HG03378 (cell line): ENCODE measurements around the gene DUSP9.

ENCODE experiments used
- ATAC-seq: cut with Tn5 transposase; IDR thresholded peaks from one replicate; pipeline ENCODE4 v1.9.1; 2021; ENCODE audit warnings: mild to moderate bottlenecking, moderate library complexity; ENCODE audit not compliant: unreplicated experiment

The DUSP9 gene

GRCh38 chrX:153635788-153636668 is 11.0 kb upstream of the DUSP9 start:
- no peak for ATAC-seq

GRCh38 chrX:153636716-153637115 is 10.3 kb upstream of the DUSP9 start:
- ATAC-seq, result no peak

GRCh38 chrX:153637121-153638040 is 9.6 kb upstream of the DUSP9 start:
- ATAC-seq, result no peak

- no peak for ATAC-seq
Measured at GRCh38 chrX:153638041-153638371, 9.0 kb upstream of the DUSP9 start.

DNA sequence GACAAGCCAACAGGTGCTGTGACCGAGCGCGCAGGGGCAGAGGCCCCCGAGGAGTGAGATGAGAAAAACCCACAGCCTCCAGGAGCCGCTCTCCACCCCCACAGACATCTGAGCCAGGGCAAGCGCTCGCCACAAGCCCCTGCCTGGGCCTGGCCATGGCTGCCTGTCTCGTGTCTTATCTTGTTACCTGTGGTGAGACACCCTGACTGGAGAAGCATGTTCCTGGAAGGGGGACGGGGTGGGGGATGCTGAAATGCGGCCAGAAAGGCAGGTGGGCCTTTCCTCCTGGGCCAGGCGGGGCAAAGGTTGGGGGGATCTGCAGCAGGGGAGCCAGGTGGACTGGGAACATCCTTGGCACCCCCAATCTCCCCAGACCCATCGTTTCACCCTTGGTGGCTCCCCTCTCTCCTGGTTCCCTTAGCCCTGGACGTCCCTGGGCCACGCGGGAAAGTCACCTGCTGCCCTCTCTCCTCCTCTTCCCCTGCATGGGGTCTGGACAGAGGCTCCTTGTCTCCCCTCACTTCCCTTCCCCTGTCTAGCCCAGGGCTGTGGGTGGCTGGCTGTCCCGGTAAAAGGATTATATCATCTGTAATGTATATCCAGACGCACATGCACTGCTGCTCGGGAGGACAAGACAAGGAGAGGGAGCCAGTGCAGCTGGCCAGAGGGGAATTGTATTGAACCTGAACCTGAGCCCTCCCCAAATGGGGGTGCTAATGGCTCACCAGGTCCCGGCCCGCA is 8.4 kb upstream of the DUSP9 start:
- ATAC-seq, result no peak

DNA sequence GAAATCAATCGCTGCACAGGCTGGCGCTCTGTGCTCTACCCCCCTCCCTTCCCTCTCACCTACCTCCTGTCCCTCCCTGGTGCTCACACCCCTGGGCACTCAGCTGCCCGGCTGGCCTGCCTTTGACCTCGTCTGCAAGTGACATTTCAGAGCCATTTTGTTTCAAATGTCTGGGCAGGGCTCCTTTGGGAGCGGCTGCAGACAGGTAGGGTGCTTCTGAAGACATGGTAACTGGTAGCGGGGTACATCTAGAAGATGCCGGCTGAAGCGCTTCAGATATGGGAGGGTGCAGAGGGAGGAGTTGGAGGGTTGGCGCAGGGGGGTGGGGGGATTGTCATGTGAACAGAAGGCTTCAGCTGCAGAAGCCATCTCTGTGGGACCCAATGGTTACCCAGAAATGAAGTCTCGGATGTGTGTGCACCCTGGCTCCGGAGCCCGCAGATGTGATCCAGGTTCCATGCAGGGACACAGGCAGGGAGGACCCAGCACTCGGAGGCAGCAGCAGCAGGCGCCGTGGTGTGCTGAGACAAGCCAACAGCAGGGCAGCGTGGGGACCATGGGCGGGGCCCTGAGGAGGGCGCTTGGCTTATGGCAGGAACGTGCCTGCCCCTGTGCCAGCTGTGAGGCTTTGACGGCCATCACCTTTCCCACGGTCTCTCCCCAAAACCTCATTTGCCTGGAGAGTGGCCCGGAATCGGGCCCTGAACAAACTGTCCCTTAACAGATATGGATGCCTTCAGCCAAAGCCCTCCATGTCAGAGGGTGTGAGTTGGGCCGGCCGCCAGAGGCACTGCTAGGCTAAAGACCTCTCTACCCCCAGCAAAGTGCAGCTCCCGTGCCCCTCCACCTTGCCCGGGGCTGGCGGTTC is 7.6 kb upstream of the DUSP9 start:
- no peak for ATAC-seq

DNA sequence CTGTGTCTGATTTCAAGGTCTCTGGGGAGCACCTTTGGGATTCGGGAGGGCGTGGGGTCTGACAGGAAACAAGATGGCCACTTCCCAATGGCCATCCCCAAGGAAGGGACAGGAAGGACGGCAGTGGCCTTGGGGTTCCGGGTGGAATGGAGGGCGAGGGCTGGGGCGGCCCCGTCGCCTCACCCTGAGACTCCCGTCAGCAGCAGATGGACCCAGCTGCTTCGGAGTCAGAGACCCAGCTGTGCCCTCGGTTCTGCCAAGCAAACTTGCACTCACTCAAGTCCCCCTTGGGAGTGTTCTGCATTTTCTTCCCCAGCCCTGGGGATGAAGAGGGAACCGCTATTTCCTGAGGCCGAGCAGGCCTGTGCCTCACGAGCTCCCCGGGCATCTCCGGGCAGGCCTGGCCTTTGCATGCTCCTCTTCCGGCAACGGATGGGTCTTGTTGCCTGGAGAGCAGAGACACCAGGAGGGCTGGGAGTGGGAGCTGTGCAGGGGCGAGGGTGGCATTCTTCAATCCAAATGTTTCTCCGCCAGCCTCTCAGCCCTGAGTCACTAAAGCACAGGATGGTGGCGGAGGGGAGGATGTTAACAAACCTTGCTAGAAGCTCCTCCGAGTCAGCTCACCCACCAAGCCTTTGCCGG is 6.8 kb upstream of the DUSP9 start:
- no peak for ATAC-seq

DNA sequence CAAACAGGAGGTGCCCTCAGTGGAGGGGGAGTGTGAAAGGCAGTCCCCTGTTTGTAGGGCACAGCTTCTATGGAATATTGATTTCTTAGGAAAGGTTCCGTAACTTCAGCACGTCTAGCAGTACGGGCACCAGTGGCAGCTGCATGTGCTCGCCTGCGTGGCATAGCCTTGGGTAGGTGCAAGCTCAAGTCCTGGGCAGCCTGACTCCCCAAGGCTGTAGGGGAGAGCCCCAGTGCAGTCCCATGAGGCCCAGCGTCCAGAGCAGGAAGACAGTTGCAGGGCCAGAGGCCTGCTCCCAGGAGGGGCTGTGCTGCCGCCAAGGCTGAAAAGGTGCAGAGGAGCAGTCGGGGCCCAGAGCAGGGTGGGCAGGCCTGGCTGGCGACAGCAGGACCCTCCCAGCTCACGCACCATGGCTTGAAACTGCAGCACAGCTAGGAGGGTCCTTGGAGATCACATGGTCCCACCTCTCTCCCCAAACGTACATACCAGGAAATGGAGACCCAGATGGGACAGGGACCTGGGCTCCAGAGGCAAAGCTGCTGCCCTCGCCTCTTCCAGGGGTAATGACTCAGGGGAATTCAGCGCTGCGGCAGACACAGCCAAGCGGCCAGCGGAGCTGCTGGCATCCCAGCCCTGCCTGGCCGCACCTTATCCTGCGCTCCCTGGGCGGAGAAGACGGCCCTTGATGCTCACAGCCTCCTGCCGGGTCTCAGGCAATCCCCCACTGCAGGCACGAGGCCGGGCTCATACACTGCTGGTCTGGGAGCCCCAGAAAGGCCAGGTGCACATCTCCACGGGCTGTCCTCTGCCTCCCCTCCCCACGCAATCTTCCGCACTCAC is 6.0 kb upstream of the DUSP9 start:
- ATAC-seq, result no peak

DNA sequence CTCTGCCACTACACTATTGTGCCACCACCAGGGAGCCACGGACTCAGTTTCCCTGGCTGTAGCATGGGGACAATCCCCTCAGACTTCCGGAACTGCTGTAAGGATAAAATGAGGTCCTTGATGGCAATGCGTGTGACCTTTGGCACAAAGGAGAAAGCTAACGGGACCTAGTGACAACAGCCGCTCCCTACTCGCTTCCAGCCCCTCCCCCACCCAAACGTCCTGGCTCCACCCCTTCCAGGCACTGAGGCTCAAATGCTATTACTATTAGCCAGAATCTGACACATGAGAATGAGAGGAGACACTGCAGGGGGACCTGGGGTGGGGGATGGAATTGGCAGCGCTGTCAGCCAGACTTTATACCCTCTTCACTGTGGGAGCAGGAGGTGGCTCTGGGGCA is 5.4 kb upstream of the DUSP9 start:
- ATAC-seq, result no peak

- ATAC-seq, result no peak
Measured at GRCh38 chrX:153642051-153642654, 4.8 kb upstream of the DUSP9 start.

GRCh38 chrX:153642655-153643430 is 4.2 kb upstream of the DUSP9 start:
- no peak for ATAC-seq

DNA sequence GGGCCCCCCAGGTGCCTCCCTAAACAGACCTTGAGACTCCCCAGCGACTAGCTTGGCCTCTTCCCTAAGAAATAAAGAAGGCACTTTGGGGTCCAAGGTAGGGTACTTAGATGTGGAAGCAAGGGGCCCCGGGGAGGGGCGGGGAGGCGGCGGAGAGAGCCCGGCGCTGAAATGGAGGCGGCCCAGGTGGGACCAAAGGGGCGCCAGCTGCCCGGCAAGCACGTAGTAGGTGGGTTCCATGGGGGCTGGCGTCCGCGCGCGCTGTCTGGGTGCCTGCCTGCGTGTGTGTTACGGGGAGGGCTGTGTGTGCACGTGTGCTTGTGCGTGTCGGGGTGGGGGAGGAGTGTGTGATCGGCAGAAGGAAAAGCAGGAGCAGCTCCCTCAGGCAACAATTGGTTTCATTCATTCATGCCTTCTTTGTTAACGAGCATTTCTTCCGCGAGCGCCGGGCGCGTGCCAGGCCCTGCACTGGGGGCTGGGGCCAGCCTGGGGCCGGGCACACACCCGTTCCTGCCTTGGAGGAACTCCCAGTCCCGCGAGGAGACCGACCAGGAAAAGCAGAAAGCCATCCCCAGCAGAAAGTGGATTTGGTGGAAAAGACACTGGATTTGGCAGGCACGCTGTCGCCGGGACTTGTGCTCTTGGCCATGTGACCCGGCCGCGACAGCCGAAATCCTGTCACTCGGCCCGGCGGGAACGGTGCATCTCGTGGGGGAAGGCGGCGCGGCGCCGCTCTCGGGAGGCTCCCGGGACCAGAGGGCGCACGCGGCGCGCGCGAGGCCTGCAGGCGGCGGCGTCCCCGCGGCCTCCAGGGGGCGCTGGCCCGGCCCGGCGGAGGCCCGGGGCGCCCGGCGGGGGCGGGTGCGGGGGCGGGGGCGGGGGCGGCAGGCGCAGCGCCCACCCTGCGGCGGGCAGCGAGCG is 3.3 kb upstream of the DUSP9 start:
- no peak for ATAC-seq

GRCh38 chrX:153644356-153645125 is 2.5 kb upstream of the DUSP9 start:
- ATAC-seq, result no peak

DNA sequence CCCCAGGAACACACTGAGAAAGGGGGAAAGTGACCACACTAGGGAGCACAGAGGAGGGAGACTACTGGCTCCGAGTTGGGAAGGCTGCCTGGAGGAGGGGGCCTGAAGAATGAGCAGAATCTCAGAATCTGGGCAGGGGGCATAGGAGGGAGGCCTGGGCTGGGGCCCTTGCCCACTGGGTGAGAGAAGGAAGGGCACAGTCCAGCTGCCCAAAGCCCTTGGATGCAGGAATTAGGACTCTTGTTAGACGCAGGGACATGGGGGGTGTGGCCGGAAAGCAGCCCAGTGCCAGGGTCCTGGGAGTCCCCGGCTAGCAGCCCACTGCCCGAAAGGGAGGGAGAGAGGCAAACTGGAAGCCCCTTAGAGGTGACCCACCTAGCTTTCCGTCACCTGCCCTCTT is 1.9 kb upstream of the DUSP9 start:
- ATAC-seq, result no peak

GRCh38 chrX:153645921-153646488 is 998 bp upstream of the DUSP9 start:
- no peak for ATAC-seq
